KMS-11 (cell line): ENCODE measurements around the gene SOCS7.

Experiments used
- H2AFZ ChIP-seq: fragments of 200-600 bp; sonication (generic); 2 replicates; pipeline ENCODE4 v1.6.1; 2016; ENCODE audit warnings: antibody characterized with exemption, mixed run types, low read depth
- H3K27ac ChIP-seq: fragments of 200-600 bp; sonication (generic); 2 replicates; pipeline ENCODE4 v1.6.1; 2016; ENCODE audit warnings: mild to moderate bottlenecking, mixed run types
- H3K27me3 ChIP-seq: fragments of 200-600 bp; sonication (generic); 2 replicates; pipeline ENCODE4 v1.6.1; 2017; ENCODE audit warnings: mild to moderate bottlenecking, low read depth, mixed run types, moderate library complexity; ENCODE audit not compliant: insufficient read depth
- H3K36me3 ChIP-seq: fragments of 200-600 bp; sonication (generic); 2 replicates; pipeline ENCODE4 v1.6.1; 2017; ENCODE audit warnings: mild to moderate bottlenecking, mixed run types; ENCODE audit not compliant: insufficient read depth
- H3K4me1 ChIP-seq: fragments of 200-600 bp; sonication (generic); 2 replicates; pipeline ENCODE4 v1.6.1; 2016; ENCODE audit warnings: mild to moderate bottlenecking, low read depth, mixed run types; ENCODE audit not compliant: poor library complexity, severe bottlenecking
- H3K4me2 ChIP-seq: fragments of 200-600 bp; sonication (generic); 2 replicates; pipeline ENCODE4 v1.7.0; 2016; ENCODE audit warnings: mild to moderate bottlenecking, mixed run types
- H3K4me3 ChIP-seq: fragments of 200-600 bp; sonication (generic); IDR thresholded peaks from 2 replicates; pipeline ENCODE4 v1.6.1; 2017; ENCODE audit warnings: low read depth, low read length, mixed read lengths; ENCODE audit not compliant: insufficient read depth
- H3K79me2 ChIP-seq: fragments of 200-600 bp; sonication (generic); 2 replicates; pipeline ENCODE4 v1.6.1; 2016; ENCODE audit warnings: low read depth, mixed run types; ENCODE audit not compliant: insufficient read depth
- H3K9ac ChIP-seq: fragments of 200-600 bp; sonication (generic); 2 replicates; pipeline ENCODE4 v1.6.1; 2016; ENCODE audit warnings: mild to moderate bottlenecking, mixed run types
- H4K20me1 ChIP-seq: fragments of 200-600 bp; sonication (generic); 2 replicates; pipeline ENCODE4 v1.6.1; 2016; ENCODE audit warnings: mild to moderate bottlenecking, mixed run types; ENCODE audit not compliant: insufficient read depth
- TF ChIP-seq, protein P1 (sequence below): fragments of 200-600 bp; sonication (generic); conservative IDR thresholded peaks from 2 replicates; pipeline ENCODE4 v1.6.1; 2017; ENCODE audit warnings: low read depth, mild to moderate bottlenecking, antibody characterized with exemption, low read length, moderate library complexity, mixed read lengths

Gene SOCS7

DNA sequence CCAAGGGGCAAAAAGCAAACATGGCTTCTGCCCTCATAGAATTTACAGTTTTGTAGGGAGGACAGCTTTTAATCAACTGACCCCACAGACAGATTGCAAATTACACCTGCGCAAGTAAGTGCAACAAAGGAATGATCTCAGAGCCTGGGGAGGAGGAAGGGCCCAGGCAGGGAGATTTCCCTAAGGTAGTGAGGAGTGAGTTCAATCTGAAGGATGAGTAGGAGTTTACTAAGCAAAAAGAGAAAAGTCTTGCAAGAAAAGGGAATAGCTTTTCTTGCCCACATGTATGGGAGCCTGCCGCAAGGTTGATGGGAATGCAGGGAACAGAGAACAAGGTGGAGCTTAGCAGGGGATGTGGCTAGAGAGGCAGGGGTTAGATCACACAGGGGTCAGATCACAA is 1.6 kb upstream of the SOCS7 start:
- Histone ChIP-seq H4K20me1 (no peaks in the 10 kb centered on the region), H3K4me3 (no peak overlapping the region), H3K4me1 (peaks cover 33% of the 10 kb centered on the region), H2AFZ (no peak overlapping the region), H3K27ac (no peak overlapping the region), H3K36me3 (no peaks in the 10 kb centered on the region), H3K79me2 (no peaks in the 10 kb centered on the region), H3K9ac (no peak overlapping the region), H3K4me2 (no peak overlapping the region), H3K27me3 (no peaks in the 10 kb centered on the region)
- TF ChIP-seq, protein P1, sequence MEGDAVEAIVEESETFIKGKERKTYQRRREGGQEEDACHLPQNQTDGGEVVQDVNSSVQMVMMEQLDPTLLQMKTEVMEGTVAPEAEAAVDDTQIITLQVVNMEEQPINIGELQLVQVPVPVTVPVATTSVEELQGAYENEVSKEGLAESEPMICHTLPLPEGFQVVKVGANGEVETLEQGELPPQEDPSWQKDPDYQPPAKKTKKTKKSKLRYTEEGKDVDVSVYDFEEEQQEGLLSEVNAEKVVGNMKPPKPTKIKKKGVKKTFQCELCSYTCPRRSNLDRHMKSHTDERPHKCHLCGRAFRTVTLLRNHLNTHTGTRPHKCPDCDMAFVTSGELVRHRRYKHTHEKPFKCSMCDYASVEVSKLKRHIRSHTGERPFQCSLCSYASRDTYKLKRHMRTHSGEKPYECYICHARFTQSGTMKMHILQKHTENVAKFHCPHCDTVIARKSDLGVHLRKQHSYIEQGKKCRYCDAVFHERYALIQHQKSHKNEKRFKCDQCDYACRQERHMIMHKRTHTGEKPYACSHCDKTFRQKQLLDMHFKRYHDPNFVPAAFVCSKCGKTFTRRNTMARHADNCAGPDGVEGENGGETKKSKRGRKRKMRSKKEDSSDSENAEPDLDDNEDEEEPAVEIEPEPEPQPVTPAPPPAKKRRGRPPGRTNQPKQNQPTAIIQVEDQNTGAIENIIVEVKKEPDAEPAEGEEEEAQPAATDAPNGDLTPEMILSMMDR: no peak

DNA sequence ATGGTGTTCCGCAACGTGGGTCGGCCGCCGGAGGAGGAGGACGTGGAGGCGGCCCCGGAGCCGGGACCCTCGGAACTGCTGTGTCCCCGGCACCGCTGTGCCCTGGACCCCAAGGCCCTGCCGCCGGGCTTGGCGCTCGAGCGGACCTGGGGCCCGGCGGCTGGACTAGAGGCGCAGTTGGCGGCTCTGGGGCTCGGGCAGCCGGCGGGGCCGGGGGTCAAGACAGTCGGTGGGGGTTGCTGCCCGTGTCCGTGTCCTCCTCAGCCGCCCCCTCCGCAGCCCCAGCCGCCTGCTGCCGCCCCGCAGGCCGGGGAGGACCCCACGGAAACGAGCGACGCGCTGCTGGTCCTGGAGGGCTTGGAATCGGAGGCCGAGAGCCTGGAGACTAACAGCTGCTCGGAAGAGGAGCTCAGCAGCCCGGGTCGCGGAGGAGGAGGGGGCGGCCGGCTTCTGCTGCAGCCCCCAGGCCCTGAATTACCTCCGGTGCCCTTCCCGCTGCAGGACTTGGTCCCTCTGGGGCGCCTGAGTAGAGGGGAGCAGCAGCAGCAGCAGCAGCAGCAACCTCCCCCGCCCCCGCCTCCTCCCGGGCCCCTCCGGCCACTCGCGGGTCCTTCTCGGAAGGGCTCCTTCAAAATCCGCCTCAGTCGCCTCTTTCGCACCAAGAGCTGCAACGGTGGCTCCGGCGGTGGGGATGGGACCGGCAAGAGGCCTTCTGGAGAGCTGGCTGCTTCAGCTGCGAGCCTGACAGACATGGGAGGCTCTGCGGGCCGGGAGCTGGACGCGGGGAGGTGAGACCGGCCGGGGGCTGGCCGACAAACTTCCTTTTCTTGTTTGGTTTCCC is 821 bp downstream of the SOCS7 start:
- TF ChIP-seq, protein P1: no peak
- H3K4me1 ChIP-seq: peaks cover 33% of the 10 kb centered on the region
- H3K27ac ChIP-seq: no peak overlapping the region
- H3K36me3 ChIP-seq: no peaks in the 10 kb centered on the region
- H3K9ac ChIP-seq: peak overlapping the region; percentile 45; the same call in 1 of the 2 replicates
- H3K4me2 ChIP-seq: peak overlapping the region; percentile 81
- H4K20me1 ChIP-seq: no peaks in the 10 kb centered on the region
- no peaks in the 10 kb centered on the region for H3K27me3 ChIP-seq
- H2AFZ ChIP-seq: peak overlapping the region; percentile 65
- no peak overlapping the region for H3K4me3 ChIP-seq
- no peaks in the 10 kb centered on the region for H3K79me2 ChIP-seq

DNA sequence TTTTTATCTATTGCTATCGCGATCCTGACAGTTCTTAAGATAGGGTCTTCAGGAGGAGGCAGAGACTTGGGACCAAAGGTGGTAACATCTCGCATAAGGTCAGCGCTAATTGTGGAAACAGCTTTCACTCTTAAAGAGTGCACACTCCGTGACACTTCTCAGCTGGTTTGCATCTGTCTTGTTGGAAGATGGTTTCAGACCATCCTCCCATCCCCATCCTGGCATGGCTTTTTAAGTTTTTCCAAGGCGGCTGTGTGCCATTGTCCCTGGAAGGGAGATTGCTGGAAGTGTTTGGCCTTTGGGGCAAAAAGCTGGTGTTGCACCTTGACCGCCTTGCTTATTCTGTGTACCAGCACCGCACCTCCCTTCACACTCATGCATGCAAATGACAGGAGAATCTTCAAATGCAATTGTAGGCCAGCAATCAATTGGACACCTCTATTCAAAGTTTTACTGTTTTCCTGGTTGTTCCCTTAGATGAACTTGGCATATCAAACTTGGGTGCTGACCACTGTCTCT is 1.5 kb downstream of the SOCS7 start:
- H3K4me1 ChIP-seq: peaks cover 33% of the 10 kb centered on the region
- no peaks in the 10 kb centered on the region for H3K36me3 ChIP-seq
- H4K20me1 ChIP-seq: no peaks in the 10 kb centered on the region
- H3K79me2 ChIP-seq: no peaks in the 10 kb centered on the region
- no peak overlapping the region for H3K27ac ChIP-seq
- H2AFZ ChIP-seq: peak overlapping the region; percentile 65
- TF ChIP-seq, protein P1: no peak
- peak overlapping the region; percentile 45; the same call in 1 of the 2 replicates for H3K9ac ChIP-seq
- no peak overlapping the region for H3K4me3 ChIP-seq
- peak overlapping the region; percentile 81 for H3K4me2 ChIP-seq
- H3K27me3 ChIP-seq: no peaks in the 10 kb centered on the region

DNA sequence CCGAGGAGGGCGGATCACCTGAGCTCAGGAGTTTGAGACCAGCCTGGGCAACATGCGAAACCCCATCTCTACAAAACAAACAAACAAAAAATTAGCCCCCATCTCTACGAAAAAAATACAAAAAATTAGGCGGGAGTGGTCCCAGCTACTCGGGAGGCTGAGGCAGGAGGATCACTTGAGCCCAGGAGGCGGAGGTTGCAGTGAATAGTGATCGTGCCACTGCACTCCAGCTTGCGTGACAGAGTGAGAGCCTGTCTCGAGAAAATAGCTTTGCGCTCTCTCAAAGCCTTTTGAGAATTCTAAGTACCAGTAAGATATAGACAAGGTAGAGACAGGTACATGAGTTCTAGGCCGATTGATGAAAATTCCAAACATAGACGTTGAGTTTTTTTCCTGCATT is 2.0 kb downstream of the SOCS7 start:
- Histone ChIP-seq H3K27me3 (no peaks in the 10 kb centered on the region), H3K4me1 (peaks cover 33% of the 10 kb centered on the region), H3K36me3 (no peaks in the 10 kb centered on the region), H3K9ac (no peak overlapping the region), H3K4me2 (peak overlapping the region; percentile 81; the same call in 1 of the 2 replicates), H3K79me2 (no peaks in the 10 kb centered on the region), H2AFZ (no peak overlapping the region), H3K4me3 (no peak overlapping the region), H4K20me1 (no peaks in the 10 kb centered on the region), H3K27ac (no peak overlapping the region)
- TF ChIP-seq, protein P1: no peak
